ENCODE data around the gene REPS1.

Gene REPS1

DNA sequence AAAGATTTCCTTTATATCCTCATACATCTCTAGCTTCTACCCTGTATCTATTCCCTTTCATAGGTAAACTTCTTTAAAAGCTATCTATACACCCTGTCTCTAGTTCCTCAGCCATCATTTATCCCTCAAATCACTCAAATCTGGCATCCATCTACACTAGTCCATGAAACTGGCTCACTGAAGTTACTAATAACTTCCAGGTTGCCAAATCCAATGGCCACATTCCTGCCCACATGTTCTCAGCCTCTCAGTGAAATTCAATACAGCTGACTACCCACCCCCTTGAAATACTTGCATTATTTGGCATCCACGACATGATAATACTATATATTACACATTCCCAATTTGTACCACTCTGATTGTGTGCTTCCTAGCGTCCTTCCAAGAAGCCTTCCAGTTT is 8.7 kb downstream of the REPS1 start:
- no peak overlapping the region for H3K4me3 ChIP-seq (ENCODE audit: low read length)
- H3K27me3 ChIP-seq (ENCODE audit: insufficient read depth, low read length): no peaks in the 10 kb centered on the region
- no peaks in the 10 kb centered on the region for H3K36me3 ChIP-seq (ENCODE audit: insufficient read depth, low read length)

GRCh38 chr6:138978229-138978628 is 9.8 kb downstream of the REPS1 start:
- Histone ChIP-seq H3K27ac (ENCODE audit: low read depth, low read length) (peak overlapping the region; percentile 19; the same call in 1 of the 2 replicates), H3K36me3 (ENCODE audit: insufficient read depth, low read length) (no peaks in the 10 kb centered on the region), H3K9ac (ENCODE audit: low read depth, low read length) (no peak overlapping the region), H3K4me3 (ENCODE audit: low read length) (no peak overlapping the region), H3K4me1 (ENCODE audit: insufficient read depth, low read length) (peaks cover 75% of the 10 kb centered on the region), H3K27me3 (ENCODE audit: insufficient read depth, low read length) (no peaks in the 10 kb centered on the region), H3K9me3 (ENCODE audit: insufficient read depth, low read depth, low read length) (no peaks in the 10 kb centered on the region)
- whole genome bisulfite sequencing: 79% methylated on average over 4 of the region's 4 CpGs

More for the DNA sequence above, 8.7 kb downstream of the REPS1 start:
- Histone ChIP-seq H3K9me3 (ENCODE audit: insufficient read depth, low read depth, low read length) (no peaks in the 10 kb centered on the region), H3K27ac (ENCODE audit: low read depth, low read length) (no peak overlapping the region), H3K9ac (ENCODE audit: low read depth, low read length) (no peak overlapping the region), H3K4me1 (ENCODE audit: insufficient read depth, low read length) (peaks cover 69% of the 10 kb centered on the region)
- 78% methylated on average over 2 of the region's 2 CpGs for WGBS

DNA sequence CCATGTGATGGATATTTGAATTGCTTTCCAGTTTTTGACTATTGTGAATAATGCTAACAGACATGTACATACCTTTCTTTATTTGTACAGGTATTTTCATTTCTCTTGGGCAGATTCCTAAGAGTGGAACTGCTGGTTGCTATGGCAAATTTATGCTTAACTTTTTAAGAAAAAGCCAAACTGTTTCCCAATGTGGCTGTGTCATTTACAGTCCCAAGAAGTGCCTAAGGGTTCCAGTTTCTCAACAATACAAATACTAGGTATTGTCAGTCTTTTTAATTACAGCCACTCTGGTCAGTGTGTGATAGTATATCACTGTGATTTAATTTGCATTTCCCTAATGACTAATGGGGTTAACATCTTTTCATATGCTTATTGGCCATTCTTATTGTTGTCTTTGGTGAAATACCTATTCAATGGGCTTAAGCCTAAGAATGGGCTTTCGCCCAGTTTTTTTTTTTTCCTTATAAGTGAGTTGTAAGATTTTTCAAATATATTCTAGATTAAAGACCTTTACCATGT is 10.3 kb downstream of the REPS1 start:
- WGBS: no CpG with 5 or more reads among the region's 1 CpG
- H3K36me3 ChIP-seq (ENCODE audit: insufficient read depth, low read length): no peaks in the 10 kb centered on the region
- H3K27me3 ChIP-seq (ENCODE audit: insufficient read depth, low read length): no peaks in the 10 kb centered on the region
- peak overlapping the region; percentile 78 for H3K27ac ChIP-seq (ENCODE audit: low read depth, low read length)
- H3K4me3 ChIP-seq (ENCODE audit: low read length): no peak overlapping the region
- no peak overlapping the region for H3K9ac ChIP-seq (ENCODE audit: low read depth, low read length)
- H3K4me1 ChIP-seq (ENCODE audit: insufficient read depth, low read length): peaks cover 80% of the 10 kb centered on the region
- no peaks in the 10 kb centered on the region for H3K9me3 ChIP-seq (ENCODE audit: insufficient read depth, low read depth, low read length)

GRCh38 chr6:138977242-138977641 is 10.8 kb downstream of the REPS1 start:
- H3K4me3 ChIP-seq (ENCODE audit: low read length): no peak overlapping the region
- 94% methylated on average over 2 of the region's 2 CpGs for WGBS
- H3K27ac ChIP-seq (ENCODE audit: low read depth, low read length): peak overlapping the region; percentile 78
- H3K9me3 ChIP-seq (ENCODE audit: insufficient read depth, low read depth, low read length): no peaks in the 10 kb centered on the region
- H3K27me3 ChIP-seq (ENCODE audit: insufficient read depth, low read length): no peaks in the 10 kb centered on the region
- H3K9ac ChIP-seq (ENCODE audit: low read depth, low read length): no peak overlapping the region
- H3K4me1 ChIP-seq (ENCODE audit: insufficient read depth, low read length): peaks cover 80% of the 10 kb centered on the region
- H3K36me3 ChIP-seq (ENCODE audit: insufficient read depth, low read length): no peaks in the 10 kb centered on the region

- peaks cover 83% of the 10 kb centered on the region for H3K4me1 ChIP-seq (ENCODE audit: insufficient read depth, low read length)
- no peaks in the 10 kb centered on the region for H3K9me3 ChIP-seq (ENCODE audit: insufficient read depth, low read depth, low read length)
- H3K27me3 ChIP-seq (ENCODE audit: insufficient read depth, low read length): no peaks in the 10 kb centered on the region
- no peak overlapping the region for H3K9ac ChIP-seq (ENCODE audit: low read depth, low read length)
- H3K27ac ChIP-seq (ENCODE audit: low read depth, low read length): no peak overlapping the region
- no peak overlapping the region for H3K4me3 ChIP-seq (ENCODE audit: low read length)
- H3K36me3 ChIP-seq (ENCODE audit: insufficient read depth, low read length): no peaks in the 10 kb centered on the region
- 96% methylated on average over 2 of the region's 4 CpGs for WGBS
Measured at GRCh38 chr6:138975815-138976214, 12.2 kb downstream of the REPS1 start.

GRCh38 chr6:138973466-138974153 is 14.4 kb downstream of the REPS1 start:
- WGBS: 86% methylated on average over 1 of the region's 2 CpGs
- Histone ChIP-seq H3K9ac (ENCODE audit: low read depth, low read length) (no peak overlapping the region), H3K27me3 (ENCODE audit: insufficient read depth, low read length) (no peaks in the 10 kb centered on the region), H3K9me3 (ENCODE audit: insufficient read depth, low read depth, low read length) (no peaks in the 10 kb centered on the region), H3K36me3 (ENCODE audit: insufficient read depth, low read length) (no peaks in the 10 kb centered on the region), H3K27ac (ENCODE audit: low read depth, low read length) (no peak overlapping the region), H3K4me3 (ENCODE audit: low read length) (no peak overlapping the region), H3K4me1 (ENCODE audit: insufficient read depth, low read length) (peaks cover 75% of the 10 kb centered on the region)

- H3K4me3 ChIP-seq (ENCODE audit: low read length): no peak overlapping the region
- 0 out of 2 replicates have a peak overlapping the region, but pooled peaks have one; percentile 8 for H3K27ac ChIP-seq (ENCODE audit: low read depth, low read length)
- H3K27me3 ChIP-seq (ENCODE audit: insufficient read depth, low read length): no peaks in the 10 kb centered on the region
- no peaks in the 10 kb centered on the region for H3K36me3 ChIP-seq (ENCODE audit: insufficient read depth, low read length)
- H3K9ac ChIP-seq (ENCODE audit: low read depth, low read length): no peak overlapping the region
- 78% methylated on average over 3 of the region's 3 CpGs for WGBS
- no peaks in the 10 kb centered on the region for H3K9me3 ChIP-seq (ENCODE audit: insufficient read depth, low read depth, low read length)
- H3K4me1 ChIP-seq (ENCODE audit: insufficient read depth, low read length): peaks cover 80% of the 10 kb centered on the region
Measured at GRCh38 chr6:138972226-138972665, 15.8 kb downstream of the REPS1 start.

DNA sequence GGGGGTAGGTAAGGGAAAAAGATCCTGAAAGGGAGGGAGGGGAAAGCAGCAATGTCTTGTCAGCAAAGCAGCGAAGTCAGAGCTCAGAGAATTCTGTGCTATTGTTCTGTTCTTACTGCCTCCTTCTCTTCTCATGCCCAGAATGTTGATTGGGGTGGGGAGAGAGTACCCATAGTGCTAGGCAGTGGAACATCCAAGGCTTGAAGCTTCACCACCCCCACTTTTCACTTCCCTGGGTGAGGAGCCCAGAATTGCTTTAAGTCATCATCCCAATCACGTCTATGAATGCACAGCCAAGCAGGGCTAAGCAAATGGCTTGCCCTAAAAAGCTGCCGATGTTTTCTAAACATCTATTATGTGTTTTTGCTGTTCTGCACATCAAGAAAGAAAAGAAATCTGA is 16.5 kb downstream of the REPS1 start:
- Histone ChIP-seq H3K9me3 (ENCODE audit: insufficient read depth, low read depth, low read length) (no peaks in the 10 kb centered on the region), H3K9ac (ENCODE audit: low read depth, low read length) (no peak overlapping the region), H3K27ac (ENCODE audit: low read depth, low read length) (0 out of 2 replicates have a peak overlapping the region, but pooled peaks have one; percentile 7), H3K4me1 (ENCODE audit: insufficient read depth, low read length) (peaks cover 73% of the 10 kb centered on the region), H3K4me3 (ENCODE audit: low read length) (no peak overlapping the region), H3K36me3 (ENCODE audit: insufficient read depth, low read length) (no peaks in the 10 kb centered on the region), H3K27me3 (ENCODE audit: insufficient read depth, low read length) (no peaks in the 10 kb centered on the region)
- WGBS: 53% methylated on average over 3 of the region's 3 CpGs

DNA sequence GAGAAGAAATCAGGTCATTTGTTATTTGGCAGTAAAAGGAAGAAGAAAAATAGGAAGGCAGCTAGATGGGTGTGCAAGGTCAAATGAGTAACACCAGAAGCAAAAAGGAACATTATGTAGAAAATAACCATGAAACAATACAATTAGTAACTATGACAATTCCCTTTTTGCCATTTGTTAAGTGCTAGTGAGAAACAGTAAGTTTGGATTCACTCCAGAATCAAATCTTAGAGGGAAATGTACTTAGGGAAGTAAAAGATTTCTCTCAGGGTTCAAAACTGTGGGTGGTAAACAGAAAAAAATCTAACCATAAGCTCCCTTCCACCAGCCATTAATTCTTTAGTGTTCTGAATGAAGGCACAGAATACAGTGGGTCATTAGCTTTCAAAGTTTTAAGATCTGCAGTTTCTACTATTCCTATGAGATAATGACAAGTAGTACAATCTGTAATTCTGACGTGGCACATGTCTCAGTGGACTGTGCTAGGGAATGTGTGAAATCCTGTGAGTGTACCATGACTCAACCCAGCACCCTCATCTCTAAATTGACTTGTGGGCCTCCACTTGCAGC is 17.1 kb downstream of the REPS1 start:
- no peaks in the 10 kb centered on the region for H3K36me3 ChIP-seq (ENCODE audit: insufficient read depth, low read length)
- H3K9ac ChIP-seq (ENCODE audit: low read depth, low read length): no peak overlapping the region
- no peak overlapping the region for H3K4me3 ChIP-seq (ENCODE audit: low read length)
- WGBS: 83% methylated on average over 1 of the region's 1 CpG
- H3K4me1 ChIP-seq (ENCODE audit: insufficient read depth, low read length): peaks cover 66% of the 10 kb centered on the region
- H3K27me3 ChIP-seq (ENCODE audit: insufficient read depth, low read length): no peaks in the 10 kb centered on the region
- H3K27ac ChIP-seq (ENCODE audit: low read depth, low read length): no peak overlapping the region
- H3K9me3 ChIP-seq (ENCODE audit: insufficient read depth, low read depth, low read length): no peaks in the 10 kb centered on the region

GRCh38 chr6:138970159-138970558 is 17.9 kb downstream of the REPS1 start:
- H3K9me3 ChIP-seq (ENCODE audit: insufficient read depth, low read depth, low read length): no peaks in the 10 kb centered on the region
- WGBS: 84% methylated on average over 3 of the region's 3 CpGs
- H3K9ac ChIP-seq (ENCODE audit: low read depth, low read length): no peak overlapping the region
- H3K27ac ChIP-seq (ENCODE audit: low read depth, low read length): no peak overlapping the region
- H3K27me3 ChIP-seq (ENCODE audit: insufficient read depth, low read length): no peaks in the 10 kb centered on the region
- no peaks in the 10 kb centered on the region for H3K36me3 ChIP-seq (ENCODE audit: insufficient read depth, low read length)
- peaks cover 61% of the 10 kb centered on the region for H3K4me1 ChIP-seq (ENCODE audit: insufficient read depth, low read length)
- no peak overlapping the region for H3K4me3 ChIP-seq (ENCODE audit: low read length)

DNA sequence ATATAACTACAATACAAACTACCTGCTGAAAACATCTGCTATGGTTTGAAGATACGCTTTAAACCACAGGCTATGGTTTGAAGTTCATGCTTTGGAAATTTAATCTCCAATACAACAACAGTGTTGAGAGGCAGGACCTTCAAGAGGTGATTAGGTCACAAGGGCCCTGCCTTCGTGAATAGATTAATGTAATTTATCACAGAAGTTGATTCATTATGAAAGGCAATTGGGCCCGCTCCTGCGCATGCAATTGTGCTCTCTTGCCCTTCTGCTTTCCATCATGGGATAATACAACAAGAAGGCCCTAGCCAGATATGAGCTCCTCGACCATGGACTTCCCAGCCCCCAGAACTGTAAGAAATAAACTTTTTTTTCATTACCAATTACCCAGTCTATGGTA is 21.2 kb downstream of the REPS1 start:
- Histone ChIP-seq H3K9ac (ENCODE audit: low read depth, low read length) (no peak overlapping the region), H3K9me3 (ENCODE audit: insufficient read depth, low read depth, low read length) (no peaks in the 10 kb centered on the region), H3K36me3 (ENCODE audit: insufficient read depth, low read length) (no peaks in the 10 kb centered on the region), H3K27ac (ENCODE audit: low read depth, low read length) (no peak overlapping the region), H3K27me3 (ENCODE audit: insufficient read depth, low read length) (no peaks in the 10 kb centered on the region), H3K4me1 (ENCODE audit: insufficient read depth, low read length) (peaks cover 36% of the 10 kb centered on the region), H3K4me3 (ENCODE audit: low read length) (no peak overlapping the region)
- 95% methylated on average over 5 of the region's 5 CpGs for WGBS

Measured in HUES64 (cell line).